ENCODE data around the gene MAP4K1. TPM values are rescaled to one million over a fixed set of nuclear protein-coding genes. Genes with fewer than 3 reads are reported as not detected.

Gene MAP4K1
- total and polyA plus RNA-seq, 2 of the 13 experiments (the other 11 are each of a cell fraction or from before 2014, with no cell fraction given): 0.24 to 0.89 TPM

- TF ChIP-seq MEIS1 (CRISPR knock-in tag; IDR thresholded peaks at IDR 0.05; ENCODE audit: borderline replicate concordance) (peak; percentile 94; the same call in 1 of the 2 replicates), ZNF276 (CRISPR knock-in tag; IDR thresholded peaks at IDR 0.05; ENCODE audit: low read depth) (no peak), ZZZ3 (CRISPR knock-in tag; IDR thresholded peaks at IDR 0.05; ENCODE audit: borderline replicate concordance) (no peak; the same call in 1 of the 2 replicates), MAF1 (CRISPR knock-in tag; IDR thresholded peaks at IDR 0.05; ENCODE audit: borderline replicate concordance) (no peak), JUND (CRISPR knock-in tag; IDR thresholded peaks at IDR 0.05) (no peak), ZSCAN21 (CRISPR knock-in tag; IDR thresholded peaks at IDR 0.05; ENCODE audit: borderline replicate concordance) (peak; percentile 71; the same call in 1 of the 2 replicates), ZNF451 (CRISPR knock-in tag; IDR thresholded peaks at IDR 0.05) (no peak), TCF7 (IDR thresholded peaks at IDR 0.05; ENCODE audit: low read depth) (no peak), ZNF773 (CRISPR knock-in tag; IDR thresholded peaks at IDR 0.05; ENCODE audit: borderline replicate concordance) (no peak), ZFAT (CRISPR knock-in tag; conservative IDR thresholded peaks at IDR 0.05) (no peak), ARID4A (CRISPR knock-in tag; IDR thresholded peaks at IDR 0.05; ENCODE audit: borderline replicate concordance) (peak; percentile 92; the same call in 1 of the 2 replicates), SOX13 (IDR thresholded peaks at IDR 0.05) (no peak), SOX13 (CRISPR knock-in tag; conservative IDR thresholded peaks at IDR 0.05 in 1 of 2, IDR thresholded peaks at IDR 0.05 in 1 of 2) (peak in 1 of 2 experiments; percentile 16; a peak in 1 of 4 replicates), IRF2 (CRISPR knock-in tag; IDR thresholded peaks at IDR 0.05) (peak; percentile 80; the same call in 1 of the 2 replicates), HOXD1 (CRISPR knock-in tag; IDR thresholded peaks at IDR 0.05) (no peak), ATF7 (IDR thresholded peaks at IDR 0.05) (no peak), ATF7 (CRISPR knock-in tag; IDR thresholded peaks at IDR 0.05) (no peak), ZBTB8A (CRISPR knock-in tag; IDR thresholded peaks at IDR 0.05; ENCODE audit: borderline replicate concordance, low read depth) (no peak), GTF2F1 (IDR thresholded peaks at IDR 0.05; ENCODE audit: low read length) (no peak), CBX1 (IDR thresholded peaks at IDR 0.05; ENCODE audit: low read depth) (no peak), PHF20 (CRISPR knock-in tag; IDR thresholded peaks at IDR 0.05) (peak; percentile 95), HNF1B (CRISPR knock-in tag; IDR thresholded peaks at IDR 0.05) (no peak; the same call in none of the 2 replicates), NFYC (CRISPR knock-in tag; IDR thresholded peaks at IDR 0.05) (peak; percentile 32)
Observed at GRCh38 chr19:38618590-38619360, 1.0 kb upstream of the MAP4K1 start, which contains the start of gene EIF3K (continued).

All from HepG2 (cell line).